GM23338 (cell line): ENCODE measurements around the gene STRBP. TPM values are rescaled to one million over a fixed set of nuclear protein-coding genes. Genes with fewer than 3 reads are reported as not detected.

Experiments used
- ATAC-seq: fragments of 200-7000 bp; cut with Tn5 transposase; 3 replicates; pipeline ENCODE4 v1.9.1; 2020
- DNase-seq: peaks from one replicate; pipeline ENCODE4 v3.0.0-alpha.2; 2015; ENCODE audit warnings: low spot score
- H2AFZ ChIP-seq: fragments of 200-600 bp; sonication (generic); 2 replicates; pipeline ENCODE4 v1.8.0; 2016; ENCODE audit warnings: antibody characterized with exemption, mild to moderate bottlenecking, moderate library complexity
- H3F3A ChIP-seq: fragments of 200-600 bp; sonication (generic); replicated peaks from 2 replicates; pipeline ENCODE4 v1.8.0; 2017; ENCODE audit warnings: antibody characterized with exemption, mixed run types, low read depth
- H3K27ac ChIP-seq: fragments of 200-600 bp; sonication (generic); 2 replicates; pipeline ENCODE4 v1.6.1; 2016; ENCODE audit warnings: low read depth
- H3K27me3 ChIP-seq: fragments of 200-600 bp; sonication (generic); 2 replicates; pipeline ENCODE4 v1.8.0; 2016; ENCODE audit warnings: mild to moderate bottlenecking, mixed run types, moderate library complexity; ENCODE audit not compliant: insufficient read depth
- H3K36me3 ChIP-seq: fragments of 200-600 bp; sonication (generic); 2 replicates; pipeline ENCODE4 v1.8.0; 2016; ENCODE audit warnings: mild to moderate bottlenecking; ENCODE audit not compliant: insufficient read depth
- H3K4me1 ChIP-seq: fragments of 200-600 bp; sonication (generic); 2 replicates; pipeline ENCODE4 v1.8.0; 2016; ENCODE audit warnings: mild to moderate bottlenecking, moderate library complexity; ENCODE audit not compliant: insufficient read depth
- H3K4me2 ChIP-seq: fragments of 200-600 bp; sonication (generic); 2 replicates; pipeline ENCODE4 v1.7.1; 2017; ENCODE audit warnings: mixed run types
- H3K4me3 ChIP-seq: fragments of 200-600 bp; sonication (generic); 2 replicates; pipeline ENCODE4 v1.6.1; 2016; ENCODE audit warnings: mixed run types
- H3K79me2 ChIP-seq: fragments of 200-600 bp; sonication (generic); replicated peaks from 2 replicates; pipeline ENCODE4 v1.8.0; 2017; ENCODE audit warnings: mild to moderate bottlenecking; ENCODE audit not compliant: insufficient read depth
- H3K9me2 ChIP-seq: fragments of 200-600 bp; sonication (generic); 2 replicates; pipeline ENCODE4 v1.8.0; 2017; ENCODE audit not compliant: insufficient read depth
- H4K20me1 ChIP-seq: fragments of 200-600 bp; sonication (generic); replicated peaks from 2 replicates; pipeline ENCODE4 v1.8.0; 2017; ENCODE audit warnings: mild to moderate bottlenecking; ENCODE audit not compliant: insufficient read depth
- H3K27ac Mint-ChIP-seq: 2 replicates; pipeline ENCODE4 v1.8.0; 2020; ENCODE audit warnings: inconsistent platforms, mild to moderate bottlenecking, moderate library complexity, mixed read lengths
- H3K27me3 Mint-ChIP-seq: 3 replicates; pipeline ENCODE4 v1.8.0; 2022; ENCODE audit warnings: low read depth, mild to moderate bottlenecking, moderate library complexity, mixed read lengths, inconsistent platforms; ENCODE audit not compliant: insufficient read depth, poor library complexity
- H3K36me3 Mint-ChIP-seq: 3 replicates; pipeline ENCODE4 v1.8.0; 2021; ENCODE audit warnings: low read depth, mild to moderate bottlenecking, inconsistent platforms, moderate library complexity, mixed read lengths
- H3K4me1 Mint-ChIP-seq: 3 replicates; pipeline ENCODE4 v1.8.0; 2020; ENCODE audit warnings: mild to moderate bottlenecking, inconsistent platforms, mixed read lengths
- H3K4me3 Mint-ChIP-seq: 3 replicates; pipeline ENCODE4 v1.8.0; 2021; ENCODE audit warnings: moderate library complexity, mild to moderate bottlenecking, inconsistent platforms, mixed read lengths
- H3K9me3 Mint-ChIP-seq: 3 replicates; pipeline ENCODE4 v1.8.0; 2020; ENCODE audit warnings: moderate library complexity, mild to moderate bottlenecking, inconsistent platforms, mixed read lengths
- CREB1 ChIP-seq: fragments of 250-450 bp; sonication (Bioruptor Pico); IDR thresholded peaks from 2 replicates; pipeline ENCODE4 v1.5.0; 2020; ENCODE audit warnings: low read depth, mild to moderate bottlenecking, moderate library complexity
- EZH2 ChIP-seq: fragments of 200-600 bp; sonication (generic); IDR thresholded peaks from one replicate; pipeline ENCODE4 v1.8.0; 2017; ENCODE audit warnings: antibody characterized with exemption, mild to moderate bottlenecking, low read depth; ENCODE audit not compliant: unreplicated experiment
- EZH2phosphoT487 ChIP-seq: fragments of 200-600 bp; sonication (generic); IDR thresholded peaks from one replicate; pipeline ENCODE4 v1.8.1; 2018; ENCODE audit warnings: antibody characterized with exemption; ENCODE audit not compliant: unreplicated experiment
- JUNB ChIP-seq: IDR thresholded peaks from one replicate; pipeline ENCODE4 v1.6.1; 2016; ENCODE audit warnings: antibody characterized with exemption; ENCODE audit not compliant: unreplicated experiment
- NANOG ChIP-seq: IDR thresholded peaks from 2 replicates; pipeline ENCODE4 v1.6.1; 2016; ENCODE audit warnings: antibody characterized with exemption, borderline replicate concordance
- POLR2AphosphoS5 ChIP-seq: IDR thresholded peaks from 2 replicates; pipeline ENCODE4 v1.6.1; 2016; ENCODE audit warnings: antibody characterized with exemption, low read depth
- REST ChIP-seq: IDR thresholded peaks from one replicate; pipeline ENCODE4 v1.6.1; 2018; ENCODE audit warnings: antibody characterized with exemption; ENCODE audit not compliant: unreplicated experiment
- STAT1 ChIP-seq: IDR thresholded peaks from one replicate; pipeline ENCODE4 v1.6.1; 2016; ENCODE audit warnings: antibody characterized with exemption; ENCODE audit not compliant: unreplicated experiment
- ZNF114 ChIP-seq: fragments of 250-450 bp; sonication (Bioruptor Pico); IDR thresholded peaks from 2 replicates; pipeline ENCODE4 v1.5.0; 2020; ENCODE audit warnings: mild to moderate bottlenecking, moderate library complexity
- ZNF331 ChIP-seq: fragments of 250-450 bp; sonication (Bioruptor Pico); IDR thresholded peaks from 2 replicates; pipeline ENCODE4 v1.5.0; 2020; ENCODE audit warnings: low read depth, mild to moderate bottlenecking, moderate library complexity
- ZNF462 ChIP-seq: fragments of 250-450 bp; sonication (Bioruptor Pico); IDR thresholded peaks from 2 replicates; pipeline ENCODE4 v1.5.0; 2020; ENCODE audit warnings: mild to moderate bottlenecking, moderate library complexity
- polyA plus RNA-seq: library from polyadenylated mRNA; unstranded; fragments of >200 nt; fragmentation: Nextera tagmentation; extraction: Ambion mirVana; gene quantifications from 2 replicates; pipeline ENCODE4 v1.2.1, GENCODE V29; 2016
- total RNA-seq: library from RNA; depleted of rRNA; stranded (reverse); fragments of >200 nt; shearing (Covaris generic); gene quantifications from 2 replicates; pipeline ENCODE4 v1.2.3, GENCODE V29; 2014
- TF ChIP-seq, protein P1 (sequence below), 2 experiments: fragments of 200-600 bp in 1 of 2; sonication (generic) in 1 of 2; conservative IDR thresholded peaks; 2 replicates each; pipeline versions ENCODE4 v1.5.1 to v1.6.1; 2016 to 2017; ENCODE audit warnings: antibody characterized with exemption in 2 of 2, low read depth in 2 of 2, mild to moderate bottlenecking in 2 of 2, moderate library complexity in 1 of 2
- TF ChIP-seq, protein P2 (sequence below): IDR thresholded peaks from 2 replicates; pipeline ENCODE4 v1.6.1; 2016; ENCODE audit warnings: antibody characterized with exemption

The STRBP gene
- total and polyA plus RNA-seq, 2 experiments from 2014 or later = 80.5 to 116 TPM

DNA sequence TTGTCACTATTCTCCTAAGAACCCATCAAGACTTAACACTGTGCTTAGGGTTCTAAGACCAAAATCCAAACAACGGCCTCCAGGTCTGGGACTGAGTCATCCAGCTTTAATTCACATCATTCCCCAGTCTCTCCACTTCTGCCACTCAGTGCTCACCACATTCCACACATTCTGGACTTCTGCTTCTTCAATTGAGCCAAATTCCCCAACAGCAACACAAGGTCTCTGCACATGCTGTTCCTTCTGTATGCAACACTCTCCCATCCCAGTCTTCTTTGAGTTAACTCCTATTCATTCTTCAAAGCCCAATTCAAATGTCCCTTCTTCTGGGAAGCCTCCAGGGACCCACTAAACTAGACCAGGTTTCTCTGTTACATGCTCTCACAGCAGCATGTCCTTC is 137.1 kb downstream of the STRBP start:
- TF ChIP-seq EZH2 (no peak), ZNF462 (CRISPR knock-in tag) (no peak), EZH2phosphoT487 (no peak), JUNB (no peak), POLR2AphosphoS5 (no peak), CREB1 (CRISPR knock-in tag) (no peak), ZNF331 (CRISPR knock-in tag) (no peak), NANOG (no peak), STAT1 (no peak), REST (no peak), ZNF114 (no peak)
- TF ChIP-seq, protein P1, sequence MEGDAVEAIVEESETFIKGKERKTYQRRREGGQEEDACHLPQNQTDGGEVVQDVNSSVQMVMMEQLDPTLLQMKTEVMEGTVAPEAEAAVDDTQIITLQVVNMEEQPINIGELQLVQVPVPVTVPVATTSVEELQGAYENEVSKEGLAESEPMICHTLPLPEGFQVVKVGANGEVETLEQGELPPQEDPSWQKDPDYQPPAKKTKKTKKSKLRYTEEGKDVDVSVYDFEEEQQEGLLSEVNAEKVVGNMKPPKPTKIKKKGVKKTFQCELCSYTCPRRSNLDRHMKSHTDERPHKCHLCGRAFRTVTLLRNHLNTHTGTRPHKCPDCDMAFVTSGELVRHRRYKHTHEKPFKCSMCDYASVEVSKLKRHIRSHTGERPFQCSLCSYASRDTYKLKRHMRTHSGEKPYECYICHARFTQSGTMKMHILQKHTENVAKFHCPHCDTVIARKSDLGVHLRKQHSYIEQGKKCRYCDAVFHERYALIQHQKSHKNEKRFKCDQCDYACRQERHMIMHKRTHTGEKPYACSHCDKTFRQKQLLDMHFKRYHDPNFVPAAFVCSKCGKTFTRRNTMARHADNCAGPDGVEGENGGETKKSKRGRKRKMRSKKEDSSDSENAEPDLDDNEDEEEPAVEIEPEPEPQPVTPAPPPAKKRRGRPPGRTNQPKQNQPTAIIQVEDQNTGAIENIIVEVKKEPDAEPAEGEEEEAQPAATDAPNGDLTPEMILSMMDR (conservative IDR thresholded peaks at IDR 0.05; ENCODE audit: low read depth in 2 of 2) = no peak
- TF ChIP-seq, protein P2, sequence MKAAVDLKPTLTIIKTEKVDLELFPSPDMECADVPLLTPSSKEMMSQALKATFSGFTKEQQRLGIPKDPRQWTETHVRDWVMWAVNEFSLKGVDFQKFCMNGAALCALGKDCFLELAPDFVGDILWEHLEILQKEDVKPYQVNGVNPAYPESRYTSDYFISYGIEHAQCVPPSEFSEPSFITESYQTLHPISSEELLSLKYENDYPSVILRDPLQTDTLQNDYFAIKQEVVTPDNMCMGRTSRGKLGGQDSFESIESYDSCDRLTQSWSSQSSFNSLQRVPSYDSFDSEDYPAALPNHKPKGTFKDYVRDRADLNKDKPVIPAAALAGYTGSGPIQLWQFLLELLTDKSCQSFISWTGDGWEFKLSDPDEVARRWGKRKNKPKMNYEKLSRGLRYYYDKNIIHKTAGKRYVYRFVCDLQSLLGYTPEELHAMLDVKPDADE = no peak
- Histone ChIP-seq H3K36me3 (peaks cover 10% of the 10 kb centered on the region; the same call in 1 of the 2 replicates), H4K20me1 (no peaks in the 10 kb centered on the region; the same call in 1 of the 2 replicates), H3K27ac (peak overlapping the region; percentile 40; the same call in 1 of the 2 replicates), H3F3A (no peaks in the 10 kb centered on the region), H3K4me1 (no peaks in the 10 kb centered on the region), H2AFZ (no peak overlapping the region), H3K79me2 (no peaks in the 10 kb centered on the region), H3K4me2 (no peak overlapping the region), H3K9me2 (no peaks in the 10 kb centered on the region), H3K4me3 (no peak overlapping the region), H3K27me3 (no peaks in the 10 kb centered on the region)
- peaks cover 5% of the 10 kb centered on the region for H3K4me1 Mint-ChIP-seq
- no peak for ATAC-seq
- H3K4me3 Mint-ChIP-seq = no peak overlapping the region
- peaks cover 19% of the 10 kb centered on the region; the same call in 2 of the 3 replicates for H3K36me3 Mint-ChIP-seq
- DNase-seq = peak; percentile 35
- no peaks in the 10 kb centered on the region for H3K27me3 Mint-ChIP-seq
- H3K27ac Mint-ChIP-seq = no peak overlapping the region
- H3K9me3 Mint-ChIP-seq = no peaks in the 10 kb centered on the region
